ENCODE measurements around the gene PPP3R1. TPM values are rescaled to one million over a fixed set of nuclear protein-coding genes. Genes with fewer than 3 reads are reported as not detected.
A peak's percentile ranks its signal among the peaks of the same experiment; 100 is the strongest.

Gene PPP3R1
- total and polyA plus RNA-seq, 9 of the 15 experiments (the other 6 are each of a cell fraction or from before 2014, with no cell fraction given) = 3.7 to 70.0 (median 24.8) TPM

DNA sequence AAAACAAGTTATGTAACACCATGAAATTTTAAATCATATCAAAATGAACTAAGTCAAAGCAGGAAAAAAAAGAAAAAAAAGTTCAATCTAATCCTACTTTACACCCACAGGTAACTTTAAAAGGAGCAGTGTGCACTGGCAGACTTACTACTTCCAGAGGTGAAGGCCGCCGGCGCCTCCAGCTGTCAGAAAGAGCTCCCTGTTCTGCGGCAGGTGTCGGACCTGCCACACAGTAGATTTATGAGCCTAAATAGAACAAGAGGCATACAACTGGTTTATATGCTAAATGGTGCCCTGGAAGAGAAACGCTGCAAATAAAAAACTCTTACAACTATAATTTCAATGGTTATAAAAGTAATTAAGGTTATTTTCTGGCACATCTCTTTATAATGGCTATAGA lies 117.8 kb downstream of the PPP3R1 start:
- FAIRE-seq = no peak
- Histone ChIP-seq H3K4me2 (ENCODE audit: insufficient read depth, low read length) (no peak overlapping the region), H3K79me2 (ENCODE audit: control insufficient read depth, insufficient read depth, low read length) (no peaks in the 10 kb centered on the region), H3K27ac (ENCODE audit: extremely low read depth, low read depth, low read length) (no peak overlapping the region), H3K9me1 (ENCODE audit: control insufficient read depth, insufficient read depth, low read length) (no peaks in the 10 kb centered on the region), H3K4me3 (no peak overlapping the region), H4K20me1 (replicated peaks; ENCODE audit: control insufficient read depth, insufficient read depth, low read length) (no peaks in the 10 kb centered on the region), H3K36me3 (ENCODE audit: control insufficient read depth, insufficient read depth, low read length) (peaks cover 4% of the 10 kb centered on the region; the same call in 1 of the 3 replicates), H3K9me3 (replicated peaks; ENCODE audit: control insufficient read depth, insufficient read depth, low read depth, low read length) (no peaks in the 10 kb centered on the region), H3K4me1 (replicated peaks in 1 of 2; ENCODE audit: control insufficient read depth in 2 of 2, insufficient read depth in 2 of 2, low read length in 2 of 2) (peaks cover 7 to 25% of the 10 kb centered on the region in 2 experiments; a peak in 4 of 5 replicates), H2AFZ (ENCODE audit: low read depth, low read length) (no peak overlapping the region), H3K9ac (ENCODE audit: insufficient read depth in 1 of 2, low read depth in 2 of 2, low read length in 2 of 2) (no peak overlapping the region), H3K27me3 (ENCODE audit: control insufficient read depth in 2 of 2, insufficient read depth in 2 of 2, low read length in 2 of 2) (no peaks in the 10 kb centered on the region)
- no TSS peak for BruUV-seq (replicated peaks)
- in situ Hi-C loops (cut with MboI) = no loop called here
- 45% methylated on average over 6 of the region's 6 CpGs for WGBS (ENCODE audit: insufficient coverage, low coverage, missing lambda C conversion rate)
- intact Hi-C loops (cut with micrococcal nuclease) = loop anchor here (2.0 kb wide), 1 partner anchor 22 kb away; the partner anchor contains the start of gene PNO1
- ATAC-seq = peak; percentile 80
- POLR2A ChIA-PET = interaction anchor here (0.7 to 1.6 kb wide), 3 partner anchors 10 to 1694 kb away, joined by 3 to 9 read pairs (median 7); no protein-coding TSS in a partner anchor
- peak in 3 of 4 experiments; percentile 23 to 57 (median 27) for DNase-seq (ENCODE audit: extremely low read depth in 1 of 4, low spot score in 3 of 4)
- CTCF ChIA-PET (ENCODE audit: low intra/inter-chr PET ratio) = interaction anchor here (0.6 to 1.3 kb wide), 2 partner anchors 12 to 93 kb away, joined by 3 to 4 read pairs; no protein-coding TSS in a partner anchor
- TF ChIP-seq RAD21 (CRISPR knock-in tag; conservative IDR thresholded peaks at IDR 0.05 in 1 of 2, IDR thresholded peaks at IDR 0.05 in 1 of 2) (0 out of 4 replicates have a peak, but pooled peaks have one; percentile 5 to 7), ZBTB7A (IDR thresholded peaks at IDR 0.05; ENCODE audit: borderline replicate concordance, control insufficient read depth, low read depth, low read length) (no peak)
- TF ChIP-seq, protein P1, sequence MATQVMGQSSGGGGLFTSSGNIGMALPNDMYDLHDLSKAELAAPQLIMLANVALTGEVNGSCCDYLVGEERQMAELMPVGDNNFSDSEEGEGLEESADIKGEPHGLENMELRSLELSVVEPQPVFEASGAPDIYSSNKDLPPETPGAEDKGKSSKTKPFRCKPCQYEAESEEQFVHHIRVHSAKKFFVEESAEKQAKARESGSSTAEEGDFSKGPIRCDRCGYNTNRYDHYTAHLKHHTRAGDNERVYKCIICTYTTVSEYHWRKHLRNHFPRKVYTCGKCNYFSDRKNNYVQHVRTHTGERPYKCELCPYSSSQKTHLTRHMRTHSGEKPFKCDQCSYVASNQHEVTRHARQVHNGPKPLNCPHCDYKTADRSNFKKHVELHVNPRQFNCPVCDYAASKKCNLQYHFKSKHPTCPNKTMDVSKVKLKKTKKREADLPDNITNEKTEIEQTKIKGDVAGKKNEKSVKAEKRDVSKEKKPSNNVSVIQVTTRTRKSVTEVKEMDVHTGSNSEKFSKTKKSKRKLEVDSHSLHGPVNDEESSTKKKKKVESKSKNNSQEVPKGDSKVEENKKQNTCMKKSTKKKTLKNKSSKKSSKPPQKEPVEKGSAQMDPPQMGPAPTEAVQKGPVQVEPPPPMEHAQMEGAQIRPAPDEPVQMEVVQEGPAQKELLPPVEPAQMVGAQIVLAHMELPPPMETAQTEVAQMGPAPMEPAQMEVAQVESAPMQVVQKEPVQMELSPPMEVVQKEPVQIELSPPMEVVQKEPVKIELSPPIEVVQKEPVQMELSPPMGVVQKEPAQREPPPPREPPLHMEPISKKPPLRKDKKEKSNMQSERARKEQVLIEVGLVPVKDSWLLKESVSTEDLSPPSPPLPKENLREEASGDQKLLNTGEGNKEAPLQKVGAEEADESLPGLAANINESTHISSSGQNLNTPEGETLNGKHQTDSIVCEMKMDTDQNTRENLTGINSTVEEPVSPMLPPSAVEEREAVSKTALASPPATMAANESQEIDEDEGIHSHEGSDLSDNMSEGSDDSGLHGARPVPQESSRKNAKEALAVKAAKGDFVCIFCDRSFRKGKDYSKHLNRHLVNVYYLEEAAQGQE (IDR thresholded peaks at IDR 0.05; ENCODE audit: borderline replicate concordance) = no peak
- TF ChIP-seq, protein P1 (CRISPR knock-in tag; IDR thresholded peaks at IDR 0.05; ENCODE audit: low read depth) = no peak
- TF ChIP-seq, protein P2, sequence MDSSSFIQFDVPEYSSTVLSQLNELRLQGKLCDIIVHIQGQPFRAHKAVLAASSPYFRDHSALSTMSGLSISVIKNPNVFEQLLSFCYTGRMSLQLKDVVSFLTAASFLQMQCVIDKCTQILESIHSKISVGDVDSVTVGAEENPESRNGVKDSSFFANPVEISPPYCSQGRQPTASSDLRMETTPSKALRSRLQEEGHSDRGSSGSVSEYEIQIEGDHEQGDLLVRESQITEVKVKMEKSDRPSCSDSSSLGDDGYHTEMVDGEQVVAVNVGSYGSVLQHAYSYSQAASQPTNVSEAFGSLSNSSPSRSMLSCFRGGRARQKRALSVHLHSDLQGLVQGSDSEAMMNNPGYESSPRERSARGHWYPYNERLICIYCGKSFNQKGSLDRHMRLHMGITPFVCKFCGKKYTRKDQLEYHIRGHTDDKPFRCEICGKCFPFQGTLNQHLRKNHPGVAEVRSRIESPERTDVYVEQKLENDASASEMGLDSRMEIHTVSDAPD (CRISPR knock-in tag; IDR thresholded peaks at IDR 0.05) = no peak
- TF ChIP-seq, protein P3, sequence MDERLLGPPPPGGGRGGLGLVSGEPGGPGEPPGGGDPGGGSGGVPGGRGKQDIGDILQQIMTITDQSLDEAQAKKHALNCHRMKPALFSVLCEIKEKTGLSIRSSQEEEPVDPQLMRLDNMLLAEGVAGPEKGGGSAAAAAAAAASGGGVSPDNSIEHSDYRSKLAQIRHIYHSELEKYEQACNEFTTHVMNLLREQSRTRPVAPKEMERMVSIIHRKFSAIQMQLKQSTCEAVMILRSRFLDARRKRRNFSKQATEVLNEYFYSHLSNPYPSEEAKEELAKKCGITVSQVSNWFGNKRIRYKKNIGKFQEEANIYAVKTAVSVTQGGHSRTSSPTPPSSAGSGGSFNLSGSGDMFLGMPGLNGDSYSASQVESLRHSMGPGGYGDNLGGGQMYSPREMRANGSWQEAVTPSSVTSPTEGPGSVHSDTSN (CRISPR knock-in tag; IDR thresholded peaks at IDR 0.05; ENCODE audit: low read depth) = peak; percentile 36; the same call in 1 of the 2 replicates
- TF ChIP-seq, protein P3 (tag; conservative IDR thresholded peaks at IDR 0.05; ENCODE audit: low read depth) = peak; percentile 73

Measured in K562 (cell line).